Liver (tissue), 9 donors: ENCODE results near the gene ATP2B1. TPM values are rescaled to one million over a fixed set of nuclear protein-coding genes. Genes with fewer than 3 reads are reported as not detected.

Experiments used
- DNase-seq: peaks from one replicate; pipeline ENCODE4 v3.0.0-alpha.2; 2017; ENCODE audit warnings: low spot score
- H3K27ac ChIP-seq, 2 donors: one replicate each; pipeline ENCODE4 v1.7.0; 2013; ENCODE audit warnings: inconsistent platforms in 2 of 2, low read length in 2 of 2, control low read depth in 1 of 2, low read depth in 1 of 2, mild to moderate bottlenecking in 1 of 2
- H3K27me3 ChIP-seq, 4 donors: one replicate each; pipeline versions ENCODE4 v1.6.1 to v1.7.0; 2013; ENCODE audit warnings: low read length in 3 of 4, inconsistent platforms in 1 of 4, mild to moderate bottlenecking in 1 of 4, moderate library complexity in 1 of 4; ENCODE audit not compliant: control insufficient read depth in 4 of 4, insufficient read depth in 4 of 4
- H3K36me3 ChIP-seq, 4 donors: one replicate each; pipeline versions ENCODE4 v1.6.1 to v1.7.0; 2013; ENCODE audit warnings: low read length in 3 of 4, mild to moderate bottlenecking in 3 of 4, low read depth in 1 of 4, moderate library complexity in 1 of 4; ENCODE audit not compliant: control insufficient read depth in 4 of 4, insufficient read depth in 3 of 4
- H3K4me1 ChIP-seq, 4 donors: one replicate each; pipeline versions ENCODE4 v1.6.1 to v1.7.0; 2013; ENCODE audit warnings: low read length in 3 of 4, mild to moderate bottlenecking in 3 of 4, moderate library complexity in 1 of 4; ENCODE audit not compliant: control insufficient read depth in 4 of 4, insufficient read depth in 4 of 4
- H3K4me3 ChIP-seq, 3 donors: one replicate each; pipeline versions ENCODE4 v1.6.1 to v1.7.0; 2013; ENCODE audit warnings: low read length in 3 of 3, control low read depth in 1 of 3, low read depth in 1 of 3, mild to moderate bottlenecking in 1 of 3
- H3K9ac ChIP-seq, 2 donors: one replicate each; pipeline ENCODE4 v1.7.0; 2013; ENCODE audit warnings: low read length in 2 of 2, mild to moderate bottlenecking in 2 of 2, moderate library complexity in 2 of 2, control low read depth in 1 of 2, low read depth in 1 of 2
- H3K9me3 ChIP-seq, 4 donors: one replicate each; pipeline versions ENCODE4 v1.6.1 to v1.7.0; 2013; ENCODE audit warnings: low read length in 3 of 4; ENCODE audit not compliant: control insufficient read depth in 4 of 4
- EGR1 ChIP-seq, 2 donors: IDR thresholded peaks; 2 replicates each; pipeline ENCODE4 v1.6.1; 2016 to 2018; ENCODE audit warnings: antibody characterized with exemption in 2 of 2, low read depth in 2 of 2
- FOXA1 ChIP-seq: IDR thresholded peaks from 2 replicates; pipeline ENCODE4 v1.6.1; 2016; ENCODE audit warnings: antibody characterized with exemption
- GABPA ChIP-seq, 2 donors: IDR thresholded peaks in 1 of 2; conservative IDR thresholded peaks in 1 of 2; 2 replicates each; pipeline ENCODE4 v1.6.1; 2016; ENCODE audit warnings: antibody characterized with exemption in 2 of 2, mild to moderate bottlenecking in 1 of 2, moderate library complexity in 1 of 2
- HNF4A ChIP-seq, 2 donors: conservative IDR thresholded peaks; 2 replicates each; pipeline ENCODE4 v1.6.1; 2016; ENCODE audit warnings: antibody characterized with exemption in 2 of 2, mild to moderate bottlenecking in 2 of 2
- JUND ChIP-seq, 2 donors: IDR thresholded peaks; 2 replicates each; pipeline ENCODE4 v1.6.1; 2016; ENCODE audit warnings: antibody characterized with exemption in 2 of 2
- MAX ChIP-seq: IDR thresholded peaks from 2 replicates; pipeline ENCODE4 v1.6.1; 2016; ENCODE audit warnings: antibody characterized with exemption
- NR2F2 ChIP-seq: IDR thresholded peaks from 2 replicates; pipeline ENCODE4 v1.6.1; 2016; ENCODE audit warnings: antibody characterized with exemption
- RAD21 ChIP-seq, 2 donors: IDR thresholded peaks; 2 replicates each; pipeline ENCODE4 v1.6.1; 2016; ENCODE audit warnings: antibody characterized with exemption in 2 of 2, mild to moderate bottlenecking in 2 of 2
- REST ChIP-seq: IDR thresholded peaks from 2 replicates; pipeline ENCODE4 v1.6.1; 2016; ENCODE audit warnings: antibody characterized with exemption, mild to moderate bottlenecking
- RXRA ChIP-seq, 2 donors: IDR thresholded peaks; 2 replicates each; pipeline ENCODE4 v1.6.1; 2017 to 2018; ENCODE audit warnings: antibody characterized with exemption in 2 of 2, mild to moderate bottlenecking in 1 of 2
- SP1 ChIP-seq: IDR thresholded peaks from 2 replicates; pipeline ENCODE4 v1.6.1; 2018; ENCODE audit warnings: antibody characterized with exemption, mild to moderate bottlenecking
- TAF1 ChIP-seq: conservative IDR thresholded peaks from 2 replicates; pipeline ENCODE4 v1.6.1; 2016; ENCODE audit warnings: antibody characterized with exemption, mild to moderate bottlenecking
- YY1 ChIP-seq: IDR thresholded peaks from 2 replicates; pipeline ENCODE4 v1.6.1; 2016; ENCODE audit warnings: antibody characterized with exemption, mild to moderate bottlenecking
- WGBS: extraction: QIAGEN DNeasy Blood & Tissue Kit; methylation state at CpG from one replicate; pipeline ENCODE4 v1.1.7; 2013; 5-methylcytosine and 5-hydroxymethylcytosine counted together
- polyA plus RNA-seq, 2 donors: library from polyadenylated mRNA; stranded (reverse) in 1 of 2; unstranded in 1 of 2; fragments of 200-250 nt in 1 of 2; fragments of >200 nt in 1 of 2; fragmentation: Nextera tagmentation in 1 of 2; extraction: Ambion mirVana in 1 of 2; gene quantifications; one replicate each; pipeline versions ENCODE4 v1.2.1 to v1.2.3, GENCODE V29; 2013 to 2015
- total RNA-seq, 2 donors: library from RNA; depleted of rRNA; stranded (reverse); fragments of >200 nt; gene quantifications; one replicate each; pipeline ENCODE4 v1.2.3, GENCODE V29; 2014
- TF ChIP-seq, protein P1 (sequence below): fragments of 150-350 bp; IDR thresholded peaks from 2 replicates; pipeline ENCODE4 v1.5.1; 2017; ENCODE audit warnings: improper control_type of control experiment, low read depth, low read length; ENCODE audit not compliant: missing input control
- donor health status: healthy.
- donor health status: healthy.
- donor health status: healthy.
- donor health status: healthy.
- donor health status: healthy.

The ATP2B1 gene
- total and polyA plus RNA-seq, 4 donors, result 7.3 to 41.1 (median 22.8) TPM

GRCh38 chr12:89756194-89756584 is 47.6 kb upstream of the ATP2B1 start:
- Histone ChIP-seq H3K27ac (peak overlapping the region; percentile 22 to 54), H3K9me3 (no peaks in the 10 kb centered on the region), H3K27me3 (no peaks in the 10 kb centered on the region), H3K4me1 (no peaks in the 10 kb centered on the region), H3K4me3 (no peak overlapping the region), H3K36me3 (no peaks in the 10 kb centered on the region), H3K9ac (no peak overlapping the region)
- 73% methylated on average over 4 of the region's 4 CpGs for WGBS
- no peak for TF ChIP-seq RAD21 (IDR thresholded peaks at IDR 0.05)
- no peak for TF ChIP-seq YY1
- no peak for TF ChIP-seq SP1
- TF ChIP-seq HNF4A (conservative IDR thresholded peaks at IDR 0.05), result no peak
- no peak for TF ChIP-seq RXRA (IDR thresholded peaks at IDR 0.05)
- no peak for DNase-seq

GRCh38 chr12:89753997-89754396 is 45.4 kb upstream of the ATP2B1 start:
- Histone ChIP-seq H3K36me3 (no peaks in the 10 kb centered on the region), H3K4me1 (no peaks in the 10 kb centered on the region), H3K9ac (no peak overlapping the region), H3K27me3 (no peaks in the 10 kb centered on the region), H3K4me3 (no peak overlapping the region), H3K27ac (no peak overlapping the region), H3K9me3 (no peaks in the 10 kb centered on the region)
- DNase-seq, result no peak
- 85% methylated on average over 3 of the region's 3 CpGs for WGBS
- TF ChIP-seq REST, result no peak
- no peak for TF ChIP-seq MAX
- TF ChIP-seq EGR1 (IDR thresholded peaks at IDR 0.05; ENCODE audit: low read depth in 2 of 2), result no peak
- TF ChIP-seq, protein P1, sequence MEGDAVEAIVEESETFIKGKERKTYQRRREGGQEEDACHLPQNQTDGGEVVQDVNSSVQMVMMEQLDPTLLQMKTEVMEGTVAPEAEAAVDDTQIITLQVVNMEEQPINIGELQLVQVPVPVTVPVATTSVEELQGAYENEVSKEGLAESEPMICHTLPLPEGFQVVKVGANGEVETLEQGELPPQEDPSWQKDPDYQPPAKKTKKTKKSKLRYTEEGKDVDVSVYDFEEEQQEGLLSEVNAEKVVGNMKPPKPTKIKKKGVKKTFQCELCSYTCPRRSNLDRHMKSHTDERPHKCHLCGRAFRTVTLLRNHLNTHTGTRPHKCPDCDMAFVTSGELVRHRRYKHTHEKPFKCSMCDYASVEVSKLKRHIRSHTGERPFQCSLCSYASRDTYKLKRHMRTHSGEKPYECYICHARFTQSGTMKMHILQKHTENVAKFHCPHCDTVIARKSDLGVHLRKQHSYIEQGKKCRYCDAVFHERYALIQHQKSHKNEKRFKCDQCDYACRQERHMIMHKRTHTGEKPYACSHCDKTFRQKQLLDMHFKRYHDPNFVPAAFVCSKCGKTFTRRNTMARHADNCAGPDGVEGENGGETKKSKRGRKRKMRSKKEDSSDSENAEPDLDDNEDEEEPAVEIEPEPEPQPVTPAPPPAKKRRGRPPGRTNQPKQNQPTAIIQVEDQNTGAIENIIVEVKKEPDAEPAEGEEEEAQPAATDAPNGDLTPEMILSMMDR, result no peak
- no peak for TF ChIP-seq TAF1
- TF ChIP-seq JUND (IDR thresholded peaks at IDR 0.05), result no peak
- TF ChIP-seq SP1, result no peak

DNA sequence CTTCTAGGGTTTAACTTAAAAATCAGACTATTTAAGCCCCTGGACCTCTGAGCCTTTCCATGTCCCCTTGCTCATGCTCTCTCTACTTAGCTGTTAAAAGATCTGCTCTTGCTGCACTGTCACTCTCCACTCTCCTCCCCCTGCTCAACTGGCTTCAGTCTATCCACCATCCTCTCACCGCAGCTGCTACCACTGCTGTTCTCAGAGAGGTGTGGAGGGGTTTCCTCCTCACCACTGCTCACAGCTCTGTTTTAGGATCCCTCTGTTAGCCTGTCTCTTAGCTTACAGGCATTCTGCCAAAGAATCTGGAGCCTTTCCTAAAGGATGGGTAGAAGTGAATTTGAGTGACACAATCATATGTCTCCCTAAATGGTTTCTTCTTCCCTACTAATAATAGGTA is 43.7 kb upstream of the ATP2B1 start:
- H3K27ac ChIP-seq, result no peak overlapping the region
- WGBS, result 90% methylated on average over 1 of the region's 1 CpG
- no peak overlapping the region for H3K4me3 ChIP-seq
- no peaks in the 10 kb centered on the region for H3K9me3 ChIP-seq
- H3K27me3 ChIP-seq, result no peaks in the 10 kb centered on the region
- DNase-seq, result no peak
- H3K9ac ChIP-seq, result no peak overlapping the region
- no peaks in the 10 kb centered on the region for H3K36me3 ChIP-seq
- no peak for TF ChIP-seq NR2F2
- TF ChIP-seq MAX, result no peak
- TF ChIP-seq YY1, result no peak
- TF ChIP-seq HNF4A (conservative IDR thresholded peaks at IDR 0.05), result no peak
- no peak for TF ChIP-seq TAF1
- TF ChIP-seq GABPA (IDR thresholded peaks at IDR 0.05 in 1 of 2, conservative IDR thresholded peaks at IDR 0.05 in 1 of 2), result no peak
- TF ChIP-seq JUND (IDR thresholded peaks at IDR 0.05), result no peak
- no peak for TF ChIP-seq RXRA (IDR thresholded peaks at IDR 0.05)
- no peak for TF ChIP-seq FOXA1
- no peaks in the 10 kb centered on the region for H3K4me1 ChIP-seq
